Hepatocyte (in vitro differentiated cells): Measurements from ENCODE around the gene BLID. TPM values are rescaled to one million over a fixed set of nuclear protein-coding genes. Genes with fewer than 3 reads are reported as not detected.

Experiments used
- DNase-seq: peaks from one replicate; pipeline ENCODE4 v3.0.0-alpha.2; 2016; ENCODE audit warnings: low spot score
- H2AFZ ChIP-seq: fragments of 200-600 bp; sonication (generic); 2 replicates; pipeline ENCODE4 v1.6.0; 2016; ENCODE audit warnings: antibody characterized with exemption, mild to moderate bottlenecking
- H3K27ac ChIP-seq: fragments of 200-600 bp; sonication (generic); 2 replicates; pipeline ENCODE4 v1.5.1; 2016; ENCODE audit warnings: mild to moderate bottlenecking
- H3K27me3 ChIP-seq: fragments of 200-600 bp; sonication (generic); 2 replicates; pipeline ENCODE4 v1.6.1; 2016
- H3K36me3 ChIP-seq: fragments of 200-600 bp; sonication (generic); replicated peaks from 2 replicates; pipeline ENCODE4 v1.5.1; 2016; ENCODE audit warnings: low read depth; ENCODE audit not compliant: insufficient read depth
- H3K4me1 ChIP-seq: fragments of 200-600 bp; sonication (generic); 2 replicates; pipeline ENCODE4 v1.5.1; 2016; ENCODE audit warnings: mild to moderate bottlenecking, moderate library complexity; ENCODE audit not compliant: insufficient read depth
- H3K4me2 ChIP-seq: fragments of 200-600 bp; sonication (generic); 2 replicates; pipeline ENCODE4 v1.6.0; 2016
- H3K4me3 ChIP-seq: fragments of 200-600 bp; sonication (generic); 2 replicates; pipeline ENCODE4 v1.5.1; 2016; ENCODE audit warnings: mild to moderate bottlenecking
- H3K79me2 ChIP-seq: fragments of 200-600 bp; sonication (generic); 2 replicates; pipeline ENCODE4 v1.6.0; 2017; ENCODE audit warnings: mild to moderate bottlenecking
- H3K9me2 ChIP-seq: fragments of 200-600 bp; sonication (generic); replicated peaks from 2 replicates; pipeline ENCODE4 v1.6.0; 2017; ENCODE audit warnings: mild to moderate bottlenecking; ENCODE audit not compliant: insufficient read depth
- H3K9me3 ChIP-seq: fragments of 200-600 bp; sonication (generic); 2 replicates; pipeline ENCODE4 v1.5.1; 2016; ENCODE audit warnings: low read depth, mild to moderate bottlenecking
- H4K20me1 ChIP-seq: fragments of 200-600 bp; sonication (generic); 2 replicates; pipeline ENCODE4 v1.6.0; 2016; ENCODE audit warnings: mild to moderate bottlenecking; ENCODE audit not compliant: insufficient read depth, poor library complexity, severe bottlenecking
- EZH2 ChIP-seq: fragments of 200-600 bp; sonication (generic); IDR thresholded peaks from 2 replicates; pipeline ENCODE4 v1.6.1; 2016; ENCODE audit warnings: antibody characterized with exemption, mild to moderate bottlenecking, borderline replicate concordance
- EZH2phosphoT487 ChIP-seq: fragments of 200-600 bp; sonication (generic); IDR thresholded peaks from one replicate; pipeline ENCODE4 v1.6.1; 2018; ENCODE audit warnings: antibody characterized with exemption, mild to moderate bottlenecking, low read depth, moderate library complexity; ENCODE audit not compliant: unreplicated experiment, severe bottlenecking
- WGBS: methylation state at CpG from one replicate; pipeline ENCODE4 v1.1.6; 2016; ENCODE audit warnings: low lambda C conversion rate; ENCODE audit errors: missing lambda C conversion rate; 5-methylcytosine and 5-hydroxymethylcytosine counted together
- polyA plus RNA-seq: library from polyadenylated mRNA; unstranded; fragments of >200 nt; fragmentation: Nextera tagmentation; extraction: Ambion mirVana; gene quantifications from 2 replicates; pipeline ENCODE4 v1.2.1, GENCODE V29; 2016
- total RNA-seq: library from RNA; depleted of rRNA; stranded (reverse); fragments of >200 nt; gene quantifications from 2 replicates; pipeline ENCODE4 v1.2.3, GENCODE V29; 2014
- TF ChIP-seq, protein P1 (sequence below): fragments of 200-600 bp; sonication (generic); IDR thresholded peaks from 2 replicates; pipeline ENCODE4 v1.5.1; 2016; ENCODE audit warnings: antibody characterized with exemption, mild to moderate bottlenecking; ENCODE audit not compliant: poor library complexity

BLID gene
- total and polyA plus RNA-seq, 2 experiments from 2014 or later: 0.41 to 2.3 TPM

DNA sequence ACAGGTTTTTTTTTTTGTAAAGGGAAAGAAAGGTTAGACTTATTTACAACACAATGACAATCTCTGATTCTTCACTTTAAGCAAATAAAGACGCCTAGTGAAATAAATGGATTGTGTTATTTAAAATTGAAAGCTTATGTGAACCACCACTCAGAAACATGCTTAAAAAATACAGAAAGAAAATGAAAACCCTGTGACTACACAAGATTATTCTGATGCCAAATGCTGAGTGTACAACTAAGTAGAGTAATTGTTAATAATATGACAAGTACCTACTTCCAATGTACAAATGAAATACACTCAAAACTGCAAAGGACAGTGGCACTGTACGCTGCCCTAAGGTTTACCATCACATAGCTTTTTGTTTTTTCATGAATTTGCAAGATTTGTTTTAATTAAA lies 1.0 kb downstream of the BLID start:
- no peak for DNase-seq
- Histone ChIP-seq H4K20me1 (no peaks in the 10 kb centered on the region), H3K27me3 (no peaks in the 10 kb centered on the region), H3K9me2 (no peaks in the 10 kb centered on the region), H3K4me2 (peak overlapping the region; percentile 19), H3K79me2 (no peaks in the 10 kb centered on the region), H3K36me3 (no peaks in the 10 kb centered on the region), H2AFZ (no peak overlapping the region), H3K9me3 (no peaks in the 10 kb centered on the region), H3K4me3 (no peak overlapping the region), H3K4me1 (peaks cover 10% of the 10 kb centered on the region), H3K27ac (peak overlapping the region; percentile 31)
- 69% methylated on average over 2 of the region's 2 CpGs for WGBS
- TF ChIP-seq EZH2phosphoT487: no peak
- no peak for TF ChIP-seq EZH2
- TF ChIP-seq, protein P1, sequence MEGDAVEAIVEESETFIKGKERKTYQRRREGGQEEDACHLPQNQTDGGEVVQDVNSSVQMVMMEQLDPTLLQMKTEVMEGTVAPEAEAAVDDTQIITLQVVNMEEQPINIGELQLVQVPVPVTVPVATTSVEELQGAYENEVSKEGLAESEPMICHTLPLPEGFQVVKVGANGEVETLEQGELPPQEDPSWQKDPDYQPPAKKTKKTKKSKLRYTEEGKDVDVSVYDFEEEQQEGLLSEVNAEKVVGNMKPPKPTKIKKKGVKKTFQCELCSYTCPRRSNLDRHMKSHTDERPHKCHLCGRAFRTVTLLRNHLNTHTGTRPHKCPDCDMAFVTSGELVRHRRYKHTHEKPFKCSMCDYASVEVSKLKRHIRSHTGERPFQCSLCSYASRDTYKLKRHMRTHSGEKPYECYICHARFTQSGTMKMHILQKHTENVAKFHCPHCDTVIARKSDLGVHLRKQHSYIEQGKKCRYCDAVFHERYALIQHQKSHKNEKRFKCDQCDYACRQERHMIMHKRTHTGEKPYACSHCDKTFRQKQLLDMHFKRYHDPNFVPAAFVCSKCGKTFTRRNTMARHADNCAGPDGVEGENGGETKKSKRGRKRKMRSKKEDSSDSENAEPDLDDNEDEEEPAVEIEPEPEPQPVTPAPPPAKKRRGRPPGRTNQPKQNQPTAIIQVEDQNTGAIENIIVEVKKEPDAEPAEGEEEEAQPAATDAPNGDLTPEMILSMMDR: no peak

DNA sequence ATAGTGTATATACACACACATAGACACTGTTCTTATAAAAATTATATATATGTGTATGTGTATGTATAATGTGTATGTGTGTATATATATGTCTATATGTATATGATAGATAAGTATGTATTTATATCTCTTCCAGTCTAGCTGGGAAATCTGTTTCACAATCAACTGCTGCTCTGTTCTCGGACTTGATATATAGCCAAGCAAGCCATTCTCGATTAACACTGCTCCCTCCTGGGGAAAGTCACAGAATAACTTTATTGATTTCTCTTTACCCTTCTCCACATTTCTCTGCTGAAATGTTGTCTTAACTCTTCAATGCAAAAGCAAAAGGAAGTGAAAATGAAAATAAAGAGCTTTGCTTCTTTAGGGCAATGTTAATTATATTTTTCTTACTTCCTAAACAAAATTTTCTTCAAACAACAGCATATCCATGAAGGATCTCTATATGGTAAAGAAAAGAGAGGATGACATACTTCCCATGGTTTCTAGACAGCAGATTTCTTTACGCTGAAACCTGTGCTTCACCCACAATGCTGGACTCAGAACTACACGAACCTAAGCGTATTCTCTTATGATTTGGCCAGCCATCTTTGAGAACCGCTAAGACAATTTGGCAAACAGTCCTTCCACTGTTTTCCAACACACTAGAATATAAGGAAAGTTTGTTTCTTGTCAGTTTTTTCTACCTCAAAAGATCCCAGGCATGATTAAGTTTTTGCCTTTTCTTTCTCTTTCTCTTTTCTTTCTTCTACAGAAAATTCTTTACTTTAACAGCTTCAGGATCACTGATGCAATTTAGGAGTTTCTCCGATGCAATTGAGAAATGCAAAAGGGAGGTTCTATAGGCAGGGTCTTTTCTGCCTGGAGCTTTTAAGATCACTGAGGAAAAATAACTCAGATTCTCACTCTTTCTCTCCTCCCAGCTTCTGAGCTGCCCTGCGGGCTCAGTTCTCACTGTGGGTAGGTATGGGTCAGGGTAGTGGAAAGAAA lies 1.9 kb downstream of the BLID start:
- Histone ChIP-seq H3K9me2 (no peaks in the 10 kb centered on the region), H3K27me3 (no peaks in the 10 kb centered on the region), H3K27ac (peak overlapping the region; percentile 31), H3K4me2 (peak overlapping the region; percentile 19), H3K9me3 (no peaks in the 10 kb centered on the region), H3K4me3 (no peak overlapping the region), H4K20me1 (no peaks in the 10 kb centered on the region), H3K79me2 (no peaks in the 10 kb centered on the region), H3K4me1 (peaks cover 10% of the 10 kb centered on the region), H3K36me3 (no peaks in the 10 kb centered on the region), H2AFZ (no peak overlapping the region)
- no peak for TF ChIP-seq EZH2
- WGBS: 86% methylated on average over 8 of the region's 8 CpGs
- DNase-seq: no peak

DNA sequence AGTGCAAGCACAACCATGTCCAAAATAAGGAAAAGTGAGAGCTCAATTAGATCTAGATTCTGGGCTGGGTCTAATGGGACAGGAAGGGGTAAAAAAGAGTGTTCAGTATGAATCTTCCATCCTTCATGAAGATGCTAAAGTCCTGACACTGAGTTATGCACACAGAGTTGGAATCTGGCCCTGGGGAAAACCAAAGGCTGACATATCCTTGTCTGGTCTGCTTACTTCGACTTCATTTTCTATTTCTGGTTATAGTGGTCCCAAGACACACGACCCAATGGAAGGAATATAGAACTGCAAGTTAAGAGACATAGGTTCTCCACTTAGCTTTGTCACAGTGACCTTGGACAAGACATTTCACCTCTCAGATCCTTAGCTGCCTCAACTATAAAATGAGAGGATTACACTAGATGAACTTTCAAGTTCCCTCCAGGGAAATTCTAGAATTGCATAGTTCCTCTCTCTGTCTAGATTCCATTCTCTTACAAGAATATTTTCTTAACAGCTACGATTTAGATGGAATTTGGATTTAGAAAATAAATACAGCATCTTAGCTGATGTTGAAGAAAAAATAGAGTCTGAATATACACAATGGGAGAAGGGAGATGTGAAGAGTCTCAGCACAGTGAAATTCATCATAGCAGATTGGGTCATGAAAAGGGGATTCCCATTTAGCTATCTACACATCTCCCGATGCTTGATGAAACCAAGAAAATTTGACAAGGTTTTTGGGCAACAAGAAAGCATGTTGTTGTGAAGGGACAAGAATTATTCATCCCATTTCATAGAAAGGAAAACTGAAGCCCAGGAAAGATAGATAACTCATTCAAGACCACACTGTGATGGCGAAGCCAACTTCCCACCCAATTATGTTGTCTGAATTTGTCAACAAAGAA lies 3.3 kb downstream of the BLID start:
- no peaks in the 10 kb centered on the region for H3K9me2 ChIP-seq
- no peaks in the 10 kb centered on the region for H4K20me1 ChIP-seq
- H3K4me1 ChIP-seq: peaks cover 10% of the 10 kb centered on the region
- H3K79me2 ChIP-seq: no peaks in the 10 kb centered on the region
- H3K9me3 ChIP-seq: no peaks in the 10 kb centered on the region
- H3K36me3 ChIP-seq: no peaks in the 10 kb centered on the region
- DNase-seq: no peak
- WGBS: 88% methylated on average over 5 of the region's 5 CpGs
- H2AFZ ChIP-seq: no peak overlapping the region
- no peak overlapping the region for H3K4me3 ChIP-seq
- no peaks in the 10 kb centered on the region for H3K27me3 ChIP-seq
- no peak overlapping the region for H3K4me2 ChIP-seq
- TF ChIP-seq EZH2 (no peak), EZH2phosphoT487 (no peak)
- TF ChIP-seq, protein P1: no peak
- no peak overlapping the region for H3K27ac ChIP-seq
